ENCODE results near the gene CREB3.

Gene CREB3

GRCh38 chr9:35710818-35711500 lies 21.5 kb upstream of the CREB3 start:
- DNase-seq (ENCODE audit: insufficient read length, low spot score), result no peak
- TF ChIP-seq PAX5 (IDR thresholded peaks at IDR 0.05; ENCODE audit: insufficient read depth, low read length, severe bottlenecking), result no peak
- no peak for TF ChIP-seq POU2F2 (IDR thresholded peaks at IDR 0.05; ENCODE audit: low read depth, low read length)
- no peak for TF ChIP-seq POLR2A (IDR thresholded peaks at IDR 0.05; ENCODE audit: low read depth, low read length)
- no peak for TF ChIP-seq POLR2AphosphoS5 (IDR thresholded peaks at IDR 0.05; ENCODE audit: low read depth, low read length)
- TF ChIP-seq SPI1 (IDR thresholded peaks at IDR 0.05; ENCODE audit: low read depth, low read length), result no peak
- no peak for TF ChIP-seq TAF1 (IDR thresholded peaks at IDR 0.05; ENCODE audit: low read depth, low read length)
- no peak for FAIRE-seq

DNA sequence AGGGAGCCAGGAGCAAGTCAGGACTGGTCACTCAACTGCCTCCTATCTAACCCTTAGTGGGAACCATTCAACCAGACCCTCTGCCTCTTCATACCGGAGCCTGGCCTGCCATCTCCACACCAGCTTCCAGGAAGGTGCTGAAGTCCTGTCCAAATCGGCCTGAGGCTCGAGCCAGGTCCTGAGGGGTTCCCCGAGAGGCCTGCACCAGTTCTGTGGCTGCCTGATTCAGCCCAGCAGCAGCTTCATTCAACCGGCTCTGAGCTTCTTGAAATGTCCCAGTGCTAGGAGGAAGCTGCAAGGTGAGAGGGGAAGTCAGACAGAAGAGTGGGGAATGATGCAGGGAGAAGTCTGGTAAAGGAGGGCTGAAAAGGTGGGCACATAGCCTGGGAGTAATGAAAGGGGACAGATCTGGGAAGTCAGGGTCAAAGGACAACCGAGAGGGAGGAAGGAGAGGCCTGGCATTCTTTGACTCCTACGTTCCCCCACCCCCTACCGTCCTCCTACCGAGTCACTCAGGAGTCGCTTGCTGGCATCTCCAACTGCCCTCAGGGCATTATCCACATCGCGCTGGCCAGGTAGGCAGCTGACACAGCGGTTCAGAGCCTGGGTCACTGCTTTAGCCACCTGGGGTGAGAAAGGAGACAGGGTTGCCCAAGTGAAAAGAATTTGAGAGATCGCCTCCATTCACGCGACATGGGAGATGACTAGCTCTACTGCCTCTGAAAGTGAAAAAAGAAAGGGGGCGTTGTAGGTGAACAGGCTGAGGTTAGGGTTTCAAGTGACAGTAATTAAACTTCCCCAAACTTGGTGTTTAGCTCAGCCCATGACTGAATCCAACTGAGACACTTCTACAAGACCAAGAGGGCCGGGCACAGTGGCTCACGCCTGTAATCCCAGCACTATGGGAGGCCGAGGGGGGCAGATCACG lies 20.7 kb upstream of the CREB3 start:
- FAIRE-seq, result peak; percentile 52

DNA sequence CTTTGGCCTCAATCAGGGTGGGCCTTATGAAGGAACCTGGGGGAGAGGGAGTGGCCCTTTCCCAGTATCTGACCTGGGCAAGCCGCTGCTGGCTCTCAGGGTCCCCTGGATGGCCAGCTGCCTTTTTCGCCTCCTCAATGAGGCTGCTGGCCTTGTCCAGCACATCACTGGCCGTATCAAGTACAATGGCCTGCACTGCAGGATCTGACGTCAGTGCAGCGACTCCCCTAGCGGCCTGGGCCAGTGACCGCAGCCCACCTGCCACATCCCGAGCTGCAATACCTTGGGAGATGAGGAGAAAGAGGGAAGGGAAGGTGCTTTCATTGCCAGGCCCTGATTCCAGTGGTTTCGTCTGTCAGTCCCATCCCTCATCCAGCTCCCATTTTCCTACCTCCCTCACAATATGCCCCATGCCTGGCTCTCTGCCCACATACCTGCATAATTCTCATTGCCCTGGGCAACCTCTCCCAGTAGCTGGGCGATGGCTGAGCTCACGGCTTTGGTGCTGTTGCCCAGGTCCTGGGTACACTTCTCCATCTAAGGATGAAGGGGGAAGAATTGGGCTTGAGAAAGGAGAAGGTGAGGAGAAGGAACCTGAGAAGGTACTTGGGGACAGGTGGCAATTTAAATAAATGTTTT lies 19.6 kb upstream of the CREB3 start:
- DNase-seq (ENCODE audit: insufficient read length, low spot score) (no peak), FAIRE-seq (no peak)
- TF ChIP-seq SPI1 (IDR thresholded peaks at IDR 0.05; ENCODE audit: low read depth, low read length) (no peak), POU2F2 (IDR thresholded peaks at IDR 0.05; ENCODE audit: low read depth, low read length) (no peak), PAX5 (IDR thresholded peaks at IDR 0.05; ENCODE audit: insufficient read depth, low read length, severe bottlenecking) (no peak), TAF1 (IDR thresholded peaks at IDR 0.05; ENCODE audit: low read depth, low read length) (no peak), POLR2A (IDR thresholded peaks at IDR 0.05; ENCODE audit: low read depth, low read length) (no peak), POLR2AphosphoS5 (IDR thresholded peaks at IDR 0.05; ENCODE audit: low read depth, low read length) (no peak)

More for the DNA sequence above, 20.7 kb upstream of the CREB3 start:
- peak; percentile 54 for DNase-seq (ENCODE audit: insufficient read length, low spot score)
- TF ChIP-seq POLR2A (IDR thresholded peaks at IDR 0.05; ENCODE audit: low read depth, low read length) (no peak), PAX5 (IDR thresholded peaks at IDR 0.05; ENCODE audit: insufficient read depth, low read length, severe bottlenecking) (no peak), POLR2AphosphoS5 (IDR thresholded peaks at IDR 0.05; ENCODE audit: low read depth, low read length) (no peak), TAF1 (IDR thresholded peaks at IDR 0.05; ENCODE audit: low read depth, low read length) (no peak), POU2F2 (IDR thresholded peaks at IDR 0.05; ENCODE audit: low read depth, low read length) (no peak)

GRCh38 chr9:35713578-35713977 lies 18.9 kb upstream of the CREB3 start:
- no peak for DNase-seq (ENCODE audit: insufficient read length, low spot score)
- no peak for FAIRE-seq
- TF ChIP-seq POU2F2 (IDR thresholded peaks at IDR 0.05; ENCODE audit: low read depth, low read length), result no peak
- no peak for TF ChIP-seq POLR2A (IDR thresholded peaks at IDR 0.05; ENCODE audit: low read depth, low read length)
- TF ChIP-seq TAF1 (IDR thresholded peaks at IDR 0.05; ENCODE audit: low read depth, low read length), result no peak
- no peak for TF ChIP-seq PAX5 (IDR thresholded peaks at IDR 0.05; ENCODE audit: insufficient read depth, low read length, severe bottlenecking)
- no peak for TF ChIP-seq SPI1 (IDR thresholded peaks at IDR 0.05; ENCODE audit: low read depth, low read length)

DNA sequence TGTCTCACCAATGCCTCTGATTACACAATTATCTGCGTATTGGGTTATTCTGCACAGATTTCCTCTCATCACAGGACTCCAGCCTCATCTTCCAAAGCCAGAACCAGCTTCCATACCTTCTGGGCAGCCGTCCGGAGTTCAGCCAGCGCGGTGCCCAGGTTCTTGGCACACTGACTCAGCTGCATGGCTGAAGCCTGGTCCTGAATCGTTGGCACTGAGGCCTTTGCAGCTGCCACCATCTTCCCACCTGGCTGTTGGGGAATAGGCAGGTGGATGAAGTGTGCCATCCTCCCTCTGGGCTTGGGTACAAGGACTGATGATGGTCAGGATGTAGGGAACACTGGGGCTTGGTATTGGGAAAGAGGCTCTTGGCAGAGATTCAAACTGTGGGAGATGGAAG lies 18.3 kb upstream of the CREB3 start:
- FAIRE-seq (no peak), DNase-seq (ENCODE audit: insufficient read length, low spot score) (no peak)
- TF ChIP-seq SPI1 (IDR thresholded peaks at IDR 0.05; ENCODE audit: low read depth, low read length) (no peak), TAF1 (IDR thresholded peaks at IDR 0.05; ENCODE audit: low read depth, low read length) (no peak), POU2F2 (IDR thresholded peaks at IDR 0.05; ENCODE audit: low read depth, low read length) (no peak), POLR2A (IDR thresholded peaks at IDR 0.05; ENCODE audit: low read depth, low read length) (no peak), POLR2AphosphoS5 (IDR thresholded peaks at IDR 0.05; ENCODE audit: low read depth, low read length) (no peak), PAX5 (IDR thresholded peaks at IDR 0.05; ENCODE audit: insufficient read depth, low read length, severe bottlenecking) (no peak)

DNA sequence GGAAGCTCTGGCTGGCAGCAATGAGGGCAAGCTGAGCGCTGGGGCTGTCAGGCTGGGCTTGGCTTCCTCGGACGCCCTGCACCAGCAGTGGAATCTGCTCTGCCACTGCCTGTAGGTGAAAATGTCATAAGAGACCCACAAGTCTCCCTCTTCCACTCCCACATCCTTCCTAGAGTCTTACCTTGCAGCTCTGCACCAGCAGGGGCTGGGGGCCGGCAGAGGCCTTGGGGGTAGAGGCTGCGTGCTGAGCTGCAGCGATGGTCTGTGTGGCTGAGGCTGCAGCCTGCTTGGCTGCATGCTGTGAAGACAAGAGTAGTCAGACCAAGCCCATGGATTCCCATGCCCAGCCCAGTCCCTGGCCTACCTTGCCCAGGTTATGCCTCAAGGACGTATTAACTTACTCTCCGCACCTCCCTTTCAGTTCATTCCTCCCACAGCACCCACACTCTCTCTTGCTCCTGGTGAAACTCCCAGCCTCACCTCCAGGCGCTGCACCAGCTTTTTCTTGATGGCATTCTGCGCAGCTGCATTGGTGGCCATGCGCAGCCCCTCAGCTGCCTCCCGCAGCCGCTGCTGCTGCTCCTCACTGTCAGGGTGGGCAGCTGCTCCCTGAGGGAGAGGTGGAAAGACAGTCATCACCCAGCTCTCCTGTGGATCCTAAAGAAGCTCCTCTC lies 17.8 kb upstream of the CREB3 start:
- TF ChIP-seq TAF1 (IDR thresholded peaks at IDR 0.05; ENCODE audit: low read depth, low read length) (no peak), POLR2AphosphoS5 (IDR thresholded peaks at IDR 0.05; ENCODE audit: low read depth, low read length) (peak; percentile 14; the same call in 1 of the 2 replicates)
- DNase-seq (ENCODE audit: insufficient read length, low spot score) (no peak), FAIRE-seq (no peak)

DNA sequence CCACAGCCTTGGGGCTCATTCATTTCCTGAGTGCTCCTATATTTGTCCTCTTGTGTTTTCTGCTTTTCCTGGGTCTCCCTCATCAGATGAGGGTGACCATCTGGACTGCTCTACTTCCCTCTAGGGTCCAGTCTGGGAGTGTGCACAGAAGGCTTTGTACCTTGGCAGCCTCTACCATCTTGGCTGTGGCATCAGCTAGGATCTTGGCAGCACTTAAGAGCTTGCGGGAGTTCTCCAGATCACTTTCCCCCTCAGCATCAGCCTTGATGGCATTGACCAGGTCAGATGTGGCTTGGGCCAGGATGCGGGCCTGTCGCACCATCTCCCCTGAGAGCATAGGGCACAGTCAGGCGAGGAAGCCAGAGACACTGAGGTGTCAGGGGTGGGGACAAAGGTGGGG lies 16.2 kb upstream of the CREB3 start:
- no peak for TF ChIP-seq POU2F2 (IDR thresholded peaks at IDR 0.05; ENCODE audit: low read depth, low read length)
- no peak for TF ChIP-seq POLR2AphosphoS5 (IDR thresholded peaks at IDR 0.05; ENCODE audit: low read depth, low read length)
- DNase-seq (ENCODE audit: insufficient read length, low spot score) (no peak), FAIRE-seq (no peak)

DNA sequence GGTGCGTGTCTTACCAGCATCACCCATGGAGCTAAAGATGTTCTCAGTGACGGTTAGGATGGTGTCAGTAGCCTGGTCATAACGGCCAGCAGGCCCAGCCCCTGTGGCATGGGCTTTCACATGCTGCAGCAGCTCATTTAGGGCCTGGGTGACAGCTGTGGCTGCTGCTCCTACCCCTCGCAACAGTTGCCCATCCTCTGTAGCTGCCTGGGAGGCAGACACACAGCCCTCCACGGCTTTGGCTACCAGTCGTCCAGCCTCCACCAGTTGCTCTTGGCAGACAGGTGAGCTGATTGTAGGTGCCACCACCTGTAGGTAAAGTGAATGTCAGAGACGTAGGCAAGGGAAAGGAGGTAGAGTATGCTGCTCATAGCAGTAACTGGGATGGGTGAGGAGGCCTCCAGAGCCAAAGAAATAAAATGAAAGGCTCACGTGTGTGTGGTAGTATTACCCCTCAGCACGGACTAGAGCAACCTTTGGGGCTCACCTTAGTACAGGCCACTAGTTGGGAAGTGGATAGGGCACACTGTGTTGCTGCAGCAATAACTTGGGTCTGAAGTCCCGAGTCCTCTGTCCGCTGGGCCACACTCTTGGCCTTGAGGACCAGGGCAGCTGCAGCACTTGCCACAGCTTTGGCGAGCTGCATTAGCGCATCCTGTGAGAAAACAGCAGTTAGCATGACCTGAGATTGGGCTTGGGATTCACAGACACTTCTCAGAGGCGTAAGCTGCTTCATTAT lies 15.2 kb upstream of the CREB3 start:
- TF ChIP-seq SPI1 (IDR thresholded peaks at IDR 0.05; ENCODE audit: low read depth, low read length), result no peak
- no peak for TF ChIP-seq PAX5 (IDR thresholded peaks at IDR 0.05; ENCODE audit: insufficient read depth, low read length, severe bottlenecking)
- no peak for TF ChIP-seq POLR2AphosphoS5 (IDR thresholded peaks at IDR 0.05; ENCODE audit: low read depth, low read length)
- TF ChIP-seq TAF1 (IDR thresholded peaks at IDR 0.05; ENCODE audit: low read depth, low read length), result no peak
- TF ChIP-seq POLR2A (IDR thresholded peaks at IDR 0.05; ENCODE audit: low read depth, low read length), result no peak
- no peak for TF ChIP-seq POU2F2 (IDR thresholded peaks at IDR 0.05; ENCODE audit: low read depth, low read length)

More for the DNA sequence above, 15.2 kb upstream of the CREB3 start:
- DNase-seq (ENCODE audit: insufficient read length, low spot score), result no peak
- no peak for FAIRE-seq

All from GM12891 (cell line).